H54 (cell line): ENCODE data around the gene IL16.

Experiments
- DNase-seq: peaks from one replicate; pipeline ENCODE4 v3.0.0; 2011; ENCODE audit warnings: low spot score, mixed read lengths; ENCODE audit not compliant: insufficient read length
- FAIRE-seq: peaks from 3 replicates; lab custom pipeline; 2011; peaks lifted over from hg19 to GRCh38; lab: Jason Lieb, UNC
- POLR2A ChIP-seq: IDR thresholded peaks from 2 replicates; pipeline ENCODE4 v1.6.1; 2011; ENCODE audit warnings: low read depth, mild to moderate bottlenecking, low read length

The IL16 gene

GRCh38 chr15:81298611-81299010, 101.9 kb downstream of the IL16 start:
- FAIRE-seq (no peak), DNase-seq (no peak)
- no peak for TF ChIP-seq POLR2A

- no peak for TF ChIP-seq POLR2A
- no peak for FAIRE-seq
- no peak for DNase-seq
Measured at GRCh38 chr15:81299156-81299555, 102.5 kb downstream of the IL16 start.

- FAIRE-seq (no peak), DNase-seq (no peak)
- no peak for TF ChIP-seq POLR2A
Measured at GRCh38 chr15:81299630-81300273, 103.1 kb downstream of the IL16 start.

GRCh38 chr15:81301385-81301784, 104.7 kb downstream of the IL16 start:
- TF ChIP-seq POLR2A = no peak
- DNase-seq = no peak
- FAIRE-seq = no peak

GRCh38 chr15:81301815-81302399, 105.2 kb downstream of the IL16 start:
- no peak for TF ChIP-seq POLR2A
- DNase-seq (no peak), FAIRE-seq (no peak)

- no peak for TF ChIP-seq POLR2A
- DNase-seq (no peak), FAIRE-seq (no peak)
Measured at GRCh38 chr15:81302701-81303109, 106.0 kb downstream of the IL16 start.

- no peak for TF ChIP-seq POLR2A
- FAIRE-seq (no peak), DNase-seq (no peak)
Measured at GRCh38 chr15:81303244-81304225, 106.9 kb downstream of the IL16 start.

- DNase-seq = no peak
- no peak for TF ChIP-seq POLR2A
- no peak for FAIRE-seq
Measured at GRCh38 chr15:81304226-81304625, 107.5 kb downstream of the IL16 start.

- TF ChIP-seq POLR2A = no peak
- DNase-seq (no peak), FAIRE-seq (no peak)
Measured at GRCh38 chr15:81308260-81308659, 111.6 kb downstream of the IL16 start.

- DNase-seq (no peak), FAIRE-seq (no peak)
- TF ChIP-seq POLR2A = no peak
Measured at GRCh38 chr15:81309647-81310450, 113.2 kb downstream of the IL16 start.

- no peak for FAIRE-seq
- no peak for TF ChIP-seq POLR2A
- DNase-seq = no peak
Measured at GRCh38 chr15:81310480-81310879, 113.8 kb downstream of the IL16 start.

GRCh38 chr15:81311752-81312464, 115.2 kb downstream of the IL16 start:
- TF ChIP-seq POLR2A = no peak
- FAIRE-seq = no peak
- no peak for DNase-seq
